Ectodermal cell (in vitro differentiated cells): ENCODE results near the gene SLX4.

Experiments
- H3K27ac ChIP-seq: 2 replicates; pipeline ENCODE4 v1.7.0; 2013; ENCODE audit warnings: mild to moderate bottlenecking, low read depth, low read length; ENCODE audit not compliant: insufficient read depth, poor library complexity, severe bottlenecking
- H3K27me3 ChIP-seq: 2 replicates; pipeline ENCODE4 v1.7.0; 2013; ENCODE audit warnings: mild to moderate bottlenecking, low read length; ENCODE audit not compliant: insufficient read depth, control insufficient read depth, poor library complexity, severe bottlenecking
- H3K36me3 ChIP-seq: one replicate; pipeline ENCODE4 v1.7.0; 2013; ENCODE audit warnings: low read length; ENCODE audit not compliant: control insufficient read depth, insufficient read depth
- H3K4me1 ChIP-seq: one replicate; pipeline ENCODE4 v1.7.0; 2013; ENCODE audit warnings: low read length; ENCODE audit not compliant: control insufficient read depth, insufficient read depth
- H3K4me3 ChIP-seq: 2 replicates; pipeline ENCODE4 v1.7.0; 2013; ENCODE audit warnings: low read depth, low read length, control low read depth; ENCODE audit not compliant: insufficient read depth
- H3K9me3 ChIP-seq: 2 replicates; pipeline ENCODE4 v1.7.0; 2013; ENCODE audit warnings: mild to moderate bottlenecking, low read length, moderate library complexity; ENCODE audit not compliant: control insufficient read depth
- WGBS, 2 experiments: methylation state at CpG; one replicate each; pipeline ENCODE4 v1.1.7; 2013; ENCODE audit warnings: missing lambda C conversion rate in 2 of 2; 5-methylcytosine and 5-hydroxymethylcytosine counted together

The SLX4 gene

DNA sequence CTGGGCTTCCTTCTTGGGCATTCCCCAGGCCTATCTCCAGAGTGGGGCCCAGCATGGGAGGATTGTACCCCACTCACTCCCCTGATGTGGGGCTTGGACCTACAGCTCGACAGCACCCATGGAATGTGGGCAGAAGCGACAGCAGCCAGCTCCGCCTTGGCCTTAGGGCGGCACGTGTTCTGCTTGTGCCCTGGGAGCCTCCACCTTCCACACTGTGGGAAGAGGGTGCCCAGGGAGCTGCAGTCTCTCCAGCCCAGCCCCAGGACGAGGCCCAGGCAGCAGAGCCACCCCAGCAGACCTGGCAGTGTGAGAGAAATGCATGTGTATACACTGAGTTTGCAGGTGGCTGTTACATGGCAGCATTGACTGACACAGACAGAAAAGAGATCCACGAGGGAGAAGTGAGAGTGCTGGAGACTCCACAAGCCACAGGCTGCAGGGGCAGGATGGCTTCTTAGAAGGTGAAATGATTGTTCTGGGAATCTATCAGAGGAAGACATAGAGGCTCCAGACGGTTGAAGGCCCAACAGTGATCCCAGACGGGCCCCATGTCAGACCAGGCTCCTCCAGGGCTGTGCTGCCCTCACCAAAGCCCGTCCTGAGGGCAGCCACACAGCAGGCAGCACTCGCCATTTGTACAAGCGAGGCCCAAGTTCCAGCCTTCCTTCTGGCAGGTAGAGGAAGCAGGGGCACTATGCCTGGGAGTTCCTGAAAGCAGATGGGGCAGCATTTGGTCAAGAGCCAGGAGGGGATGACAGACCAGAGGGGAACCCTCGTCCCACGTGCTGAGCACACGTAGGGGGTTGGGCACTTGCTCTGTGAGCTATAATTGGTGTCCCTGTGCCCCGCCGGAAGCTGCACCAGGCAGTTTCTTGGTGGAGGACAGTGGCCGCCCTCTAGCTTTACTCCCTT, 40.3 kb upstream of the SLX4 start:
- H3K4me3 ChIP-seq = no peak overlapping the region
- H3K4me1 ChIP-seq = peaks cover 3% of the 10 kb centered on the region
- WGBS, 2 experiments = 87 to 88% methylated on average over 18 of the region's 18 CpGs
- no peak overlapping the region for H3K27ac ChIP-seq
- H3K36me3 ChIP-seq = peaks cover 12% of the 10 kb centered on the region
- no peaks in the 10 kb centered on the region for H3K9me3 ChIP-seq
- no peaks in the 10 kb centered on the region for H3K27me3 ChIP-seq

DNA sequence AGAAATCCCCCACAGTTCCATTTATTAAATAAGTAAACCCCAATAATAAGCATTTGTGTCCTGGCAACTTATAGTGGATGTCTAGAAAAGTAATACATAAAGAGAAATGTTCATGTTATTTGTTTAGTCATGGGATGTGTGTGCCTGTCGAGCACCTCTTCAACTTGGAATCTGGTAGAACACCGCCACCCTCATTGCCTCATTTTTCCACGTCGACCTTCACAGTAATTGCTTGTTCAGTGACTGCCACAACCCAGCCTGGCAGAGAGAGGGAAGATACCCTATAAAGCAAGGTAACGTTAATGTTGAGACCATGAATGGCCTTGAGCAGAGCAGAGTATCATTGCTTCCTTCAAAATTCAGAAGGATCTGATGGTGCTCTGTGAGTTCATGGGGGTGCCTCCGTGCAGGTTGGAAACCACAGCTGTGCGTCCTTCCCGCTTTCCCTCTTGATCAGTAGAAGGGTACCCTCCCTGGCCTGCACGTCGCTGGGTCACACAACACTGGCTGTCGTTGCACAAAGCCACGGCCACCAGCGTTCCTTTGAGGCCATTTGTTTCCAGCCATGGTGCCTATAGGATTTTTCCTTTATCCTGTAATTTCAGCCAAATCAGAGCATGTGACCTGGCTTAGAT, 39.3 kb upstream of the SLX4 start:
- 93 to 95% methylated on average over 13 of the region's 13 CpGs for WGBS, 2 experiments
- Histone ChIP-seq H3K4me1 (peaks cover 12% of the 10 kb centered on the region), H3K27ac (no peak overlapping the region), H3K4me3 (no peak overlapping the region), H3K9me3 (no peaks in the 10 kb centered on the region), H3K36me3 (peaks cover 8% of the 10 kb centered on the region), H3K27me3 (no peaks in the 10 kb centered on the region)

DNA sequence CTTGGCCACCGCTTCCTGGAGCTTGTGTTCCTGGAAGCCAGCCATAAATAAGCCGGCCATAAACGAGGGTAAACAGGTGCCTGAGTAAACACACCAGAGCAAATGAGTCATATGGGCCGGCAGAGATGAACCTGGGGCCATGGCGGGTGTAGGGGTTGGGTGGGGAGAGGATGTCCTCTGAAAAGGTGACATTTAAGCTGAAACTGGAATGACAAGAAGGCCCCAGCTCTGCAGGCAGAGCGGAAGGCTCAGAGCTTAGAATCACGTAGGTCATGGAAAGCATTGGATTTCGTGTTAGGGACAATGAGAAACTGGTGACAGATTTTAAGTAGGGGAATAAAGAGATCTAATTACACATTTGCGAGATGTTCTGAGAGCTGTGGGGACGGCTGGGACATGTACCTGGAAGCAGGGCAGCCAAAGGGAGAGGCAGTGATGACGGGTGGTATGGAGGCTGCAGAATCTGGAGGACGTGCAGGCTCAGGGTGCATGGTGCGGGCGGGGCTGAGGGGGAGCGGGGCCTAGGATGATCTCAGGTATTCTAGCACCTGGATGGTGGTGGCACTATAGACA, 35.0 kb upstream of the SLX4 start:
- Histone ChIP-seq H3K27ac (no peak overlapping the region), H3K36me3 (no peaks in the 10 kb centered on the region)

DNA sequence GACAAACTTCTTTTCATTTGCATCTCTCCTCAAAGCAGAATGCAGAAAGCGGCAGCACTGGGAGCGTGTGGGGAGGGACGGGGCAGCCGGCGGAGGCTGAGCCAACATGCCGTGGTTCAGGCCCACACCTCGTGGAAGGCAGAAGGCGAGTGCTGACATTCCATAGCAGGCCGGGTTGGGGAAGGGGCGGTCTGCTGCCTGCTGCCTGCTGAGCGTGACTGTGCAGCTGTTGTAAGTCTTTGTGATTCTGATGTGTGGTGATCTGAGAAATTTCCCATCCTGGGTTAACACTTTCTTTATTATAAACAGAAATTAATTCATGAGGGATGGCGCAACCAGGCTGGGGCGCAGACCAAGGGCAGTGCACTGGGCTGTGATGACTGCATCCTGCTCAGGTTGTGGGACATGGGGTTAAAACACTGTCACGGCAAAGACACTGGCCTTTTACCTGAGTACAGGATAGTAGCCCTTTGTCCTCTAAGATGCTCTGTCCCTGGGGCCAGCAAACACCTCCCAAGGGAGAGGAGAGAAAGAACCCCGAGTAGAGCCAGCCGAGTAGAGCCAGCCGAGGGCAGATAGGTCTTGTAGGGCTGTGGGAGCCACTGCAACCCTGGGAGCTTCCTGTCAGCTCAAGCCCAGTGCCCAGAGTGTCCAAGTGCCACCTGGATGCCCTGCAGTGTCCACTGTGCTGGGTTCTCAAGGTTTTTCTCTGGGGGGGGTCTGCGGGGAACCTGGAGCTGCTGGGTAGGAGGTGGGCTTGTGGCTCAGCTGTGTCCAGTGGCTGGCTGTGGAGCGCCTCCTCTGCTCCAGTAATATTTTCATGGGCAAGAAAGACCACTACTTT, 34.3 kb upstream of the SLX4 start:
- 27% methylated on average over 19 of the region's 19 CpGs for WGBS, 2 experiments
- Histone ChIP-seq H3K9me3 (no peaks in the 10 kb centered on the region), H3K4me1 (peaks cover 20% of the 10 kb centered on the region), H3K27ac (peak overlapping the region; percentile 79), H3K4me3 (no peak overlapping the region), H3K36me3 (no peaks in the 10 kb centered on the region), H3K27me3 (no peaks in the 10 kb centered on the region)

More for the DNA sequence above, 35.0 kb upstream of the SLX4 start:
- H3K9me3 ChIP-seq = no peaks in the 10 kb centered on the region
- H3K4me3 ChIP-seq = no peak overlapping the region
- 88 to 89% methylated on average over 15 of the region's 15 CpGs for WGBS, 2 experiments
- H3K4me1 ChIP-seq = peaks cover 20% of the 10 kb centered on the region
- no peaks in the 10 kb centered on the region for H3K27me3 ChIP-seq

DNA sequence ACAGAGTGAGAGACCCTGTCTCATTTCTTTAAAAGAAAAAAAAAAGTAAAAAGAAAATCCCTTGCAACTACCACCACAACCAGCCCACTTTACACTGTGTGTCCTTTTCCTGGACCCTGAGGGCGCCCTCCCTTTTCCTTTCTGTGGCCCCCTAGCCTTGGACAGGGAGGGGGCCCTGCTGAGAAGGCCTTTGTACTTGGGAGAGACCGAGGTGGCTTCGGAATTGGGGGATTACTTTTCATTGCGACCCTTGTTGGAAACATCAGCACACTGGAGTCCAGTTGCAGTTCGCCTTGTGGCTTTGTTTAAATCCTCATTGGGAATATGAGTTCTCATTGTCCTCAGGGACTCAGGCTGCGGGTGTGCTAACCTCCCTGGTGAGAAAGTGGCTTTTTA, 33.7 kb upstream of the SLX4 start:
- H3K27me3 ChIP-seq = no peaks in the 10 kb centered on the region
- H3K36me3 ChIP-seq = no peaks in the 10 kb centered on the region
- WGBS, 2 experiments = 16 to 22% methylated on average over 6 of the region's 6 CpGs
- no peak overlapping the region for H3K4me3 ChIP-seq
- H3K4me1 ChIP-seq = peaks cover 22% of the 10 kb centered on the region
- no peaks in the 10 kb centered on the region for H3K9me3 ChIP-seq
- peak overlapping the region; percentile 79 for H3K27ac ChIP-seq

DNA sequence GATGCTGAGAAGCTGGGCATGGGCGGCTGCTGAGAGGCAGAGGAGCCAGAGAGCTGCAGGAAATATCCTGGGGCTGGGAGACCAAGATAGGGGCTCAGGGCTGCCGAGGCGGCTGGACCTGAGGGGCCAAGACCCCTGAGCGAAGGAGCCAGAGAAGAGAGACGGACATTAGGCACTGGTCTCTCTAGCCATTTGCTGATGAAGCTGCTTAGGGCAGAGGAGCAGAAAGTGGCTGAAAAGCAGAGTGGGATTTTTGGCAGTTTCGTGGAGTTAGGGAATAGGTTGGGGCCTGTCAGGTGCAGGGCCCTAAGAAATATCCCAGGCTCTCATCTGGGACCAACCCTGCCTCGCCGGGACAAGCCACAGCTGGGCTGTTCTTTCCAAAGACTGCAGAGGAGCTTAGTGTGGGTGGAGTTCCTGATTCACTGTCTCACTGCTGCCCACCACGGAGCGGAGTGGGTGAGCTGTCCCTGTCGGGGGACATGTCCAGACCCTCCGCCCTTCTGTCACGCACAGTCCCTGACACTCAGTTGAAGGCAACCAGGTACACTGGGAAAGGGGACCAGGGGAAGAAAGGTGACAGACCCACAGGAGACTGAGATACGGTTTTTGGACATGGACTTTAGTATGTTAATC, 31.8 kb upstream of the SLX4 start:
- Histone ChIP-seq H3K27ac (no peak overlapping the region), H3K4me3 (no peak overlapping the region), H3K9me3 (no peaks in the 10 kb centered on the region), H3K36me3 (no peaks in the 10 kb centered on the region), H3K27me3 (no peaks in the 10 kb centered on the region), H3K4me1 (peaks cover 25% of the 10 kb centered on the region)
- WGBS, 2 experiments = 92% methylated on average over 14 of the region's 14 CpGs

DNA sequence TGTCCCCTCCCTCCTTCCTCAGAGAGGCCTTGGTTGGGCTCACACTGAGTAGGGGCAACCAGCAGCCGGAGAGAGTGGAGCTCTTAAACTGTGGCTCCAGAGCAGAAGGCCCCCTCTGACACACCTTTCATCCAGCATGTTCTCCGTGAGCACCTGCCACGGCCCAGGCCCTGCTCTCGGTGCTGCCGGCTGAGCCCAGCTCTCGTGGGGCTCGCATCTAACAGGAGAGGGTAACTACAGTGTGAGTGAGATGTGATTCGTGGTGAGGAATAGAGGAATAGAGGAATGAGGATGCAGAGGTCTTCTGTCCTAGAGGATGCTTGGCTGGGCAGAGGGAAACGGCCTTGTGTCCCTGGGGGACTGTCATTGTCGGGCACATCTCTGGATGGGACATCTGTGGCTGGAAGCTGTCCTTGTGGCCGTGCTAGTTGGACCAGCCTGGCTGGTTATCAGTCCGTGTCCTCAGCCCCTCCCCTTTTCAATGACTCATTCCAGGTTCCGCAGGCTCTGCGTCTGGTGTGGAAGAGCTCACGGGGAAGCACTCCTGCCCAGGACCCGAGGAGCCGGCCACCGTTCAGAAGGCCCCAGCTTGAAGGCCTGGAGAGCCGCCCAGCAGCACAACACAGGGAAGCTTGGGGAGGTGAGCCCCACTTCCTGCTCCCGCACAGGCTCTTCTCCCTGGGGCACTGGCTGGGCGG, 31.1 kb upstream of the SLX4 start:
- Histone ChIP-seq H3K27me3 (no peaks in the 10 kb centered on the region), H3K27ac (no peak overlapping the region), H3K4me1 (peaks cover 25% of the 10 kb centered on the region), H3K36me3 (no peaks in the 10 kb centered on the region), H3K4me3 (no peak overlapping the region), H3K9me3 (no peaks in the 10 kb centered on the region)
- WGBS, 2 experiments = 85 to 88% methylated on average over 21 of the region's 21 CpGs

DNA sequence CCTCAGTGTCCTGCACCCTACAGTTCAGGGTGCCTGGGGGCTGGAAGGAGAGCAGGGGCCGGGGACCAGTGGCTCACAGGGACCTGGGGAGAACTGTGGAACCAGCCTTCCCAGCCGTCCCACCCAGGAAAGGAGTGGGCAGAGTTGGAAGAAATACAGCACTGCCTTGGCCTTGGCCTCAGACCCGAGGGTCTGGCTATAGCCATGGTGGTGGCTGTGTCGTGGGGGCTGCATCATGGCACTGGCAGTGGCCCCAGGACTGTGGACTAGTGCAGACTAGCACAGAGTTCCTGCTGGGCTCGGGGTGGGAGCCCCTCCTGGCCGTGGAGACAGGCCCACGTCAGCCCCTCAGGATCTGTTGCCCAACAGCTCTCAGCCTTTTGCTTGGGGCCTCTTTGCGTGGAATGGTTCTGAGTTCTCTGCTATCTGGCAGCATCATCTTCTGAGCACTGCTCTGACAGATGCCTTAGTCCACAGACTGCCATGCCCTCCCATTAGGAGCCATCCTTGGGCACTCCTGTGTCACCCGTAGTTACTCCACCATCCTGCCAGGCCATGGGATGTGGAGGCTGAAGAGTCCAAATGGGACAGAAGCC, 30.5 kb upstream of the SLX4 start:
- Histone ChIP-seq H3K27me3 (no peaks in the 10 kb centered on the region), H3K27ac (no peak overlapping the region), H3K4me3 (no peak overlapping the region), H3K4me1 (peaks cover 24% of the 10 kb centered on the region), H3K9me3 (no peaks in the 10 kb centered on the region), H3K36me3 (no peaks in the 10 kb centered on the region)
- WGBS, 2 experiments = 93 to 95% methylated on average over 9 of the region's 9 CpGs
